ENCODE measurements around the gene MYO5B. TPM values are rescaled to one million over a fixed set of nuclear protein-coding genes. Genes with fewer than 3 reads are reported as not detected.

Gene MYO5B
- total and polyA plus RNA-seq, 10 of the 15 experiments (the other 5 are each of a cell fraction or from before 2014, with no cell fraction given) = 2.5 to 4.5 (median 3.3) TPM

DNA sequence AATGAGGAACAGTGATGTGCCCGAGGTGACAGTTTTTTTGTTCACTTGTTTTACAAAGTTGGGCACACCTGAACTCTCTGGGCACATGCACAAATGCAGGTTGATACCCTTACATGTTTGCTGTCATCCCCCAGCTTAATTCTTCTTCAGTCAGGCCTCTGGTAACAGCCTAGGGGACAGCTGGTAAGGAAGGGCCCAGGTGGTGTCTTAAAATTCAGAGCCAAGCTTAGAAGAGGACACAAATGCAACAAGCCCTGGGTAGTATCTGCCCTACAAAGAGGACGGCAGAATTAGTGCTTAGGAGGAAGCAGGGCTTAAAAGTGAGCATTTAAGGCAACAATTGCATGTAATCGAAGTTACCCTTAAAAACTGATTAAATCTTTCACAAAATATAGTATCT lies 209.7 kb downstream of the MYO5B start:
- H3K36me3 ChIP-seq (ENCODE audit: control insufficient read depth in 2 of 2, insufficient read depth in 2 of 2, low read length in 1 of 2) = no peaks in the 10 kb centered on the region
- H3K4me1 ChIP-seq (ENCODE audit: control insufficient read depth, insufficient read depth, low read length) = no peaks in the 10 kb centered on the region
- no peaks in the 10 kb centered on the region for H4K20me1 ChIP-seq (ENCODE audit: control insufficient read depth, insufficient read depth)
- no peak for ATAC-seq
- intact Hi-C loops (cut with micrococcal nuclease; ENCODE audit: unreplicated experiment) (no loop called here), in situ Hi-C loops (cut with MboI) (no loop called here)
- peaks cover 2 to 3% of the 10 kb centered on the region in 2 experiments; a peak in 2 of 4 replicates for H3K27me3 ChIP-seq (replicated peaks in 1 of 2; ENCODE audit: control insufficient read depth in 2 of 2, insufficient read depth in 2 of 2, low read length in 1 of 2)
- no peak overlapping the region for H3K4me2 ChIP-seq (ENCODE audit: control insufficient read depth, insufficient read depth)
- ChIA-PET RAD21 (ENCODE audit: unreplicated experiment) (no interaction called here), CTCF (interaction anchor here (0.6 kb wide), 1 partner anchor 157 kb away, joined by 3 read pairs; no protein-coding TSS in a partner anchor), SMC1A (ENCODE audit: uncharacterized antibody, unreplicated experiment) (interaction anchor here (1.1 to 1.3 kb wide), 2 partner anchors 11 to 204 kb away, joined by 3 read pairs; no protein-coding TSS in a partner anchor), POLR2A (no interaction called here)
- BruUV-seq (replicated peaks) = no TSS peak
- 18% methylated on average over 3 of the region's 3 CpGs for WGBS (ENCODE audit: insufficient coverage, insufficient replicate concordance, low lambda C conversion rate, missing lambda C conversion rate)
- no peaks in the 10 kb centered on the region for H3K9me3 ChIP-seq (replicated peaks; ENCODE audit: control insufficient read depth, insufficient read depth, low read length)
- no peak overlapping the region for H3K9ac ChIP-seq (ENCODE audit: control insufficient read depth, insufficient read depth, low read length)
- no peak overlapping the region for H3K4me3 ChIP-seq
- FAIRE-seq = no peak
- H3K79me2 ChIP-seq (ENCODE audit: control insufficient read depth, insufficient read depth, low read length) = no peaks in the 10 kb centered on the region
- no peak overlapping the region for H2AFZ ChIP-seq (ENCODE audit: control insufficient read depth, low read depth, low read length)
- no peak for DNase-seq (ENCODE audit: low read depth, low spot score)
- no peak overlapping the region for H3K27ac ChIP-seq (ENCODE audit: control insufficient read depth, insufficient read depth)
- TF ChIP-seq TARDBP (IDR thresholded peaks at IDR 0.05; ENCODE audit: borderline replicate concordance) = no peak
- TF ChIP-seq SREBF1 (IDR thresholded peaks at IDR 0.05; ENCODE audit: low read length) = no peak
- no peak for TF ChIP-seq ESRRA (IDR thresholded peaks at IDR 0.05; ENCODE audit: low read length)
- no peak for TF ChIP-seq EP300 (IDR thresholded peaks at IDR 0.05; ENCODE audit: borderline replicate concordance in 1 of 2, control insufficient read depth in 1 of 2, low read depth in 2 of 2, low read length in 2 of 2)
- TF ChIP-seq, protein P1, sequence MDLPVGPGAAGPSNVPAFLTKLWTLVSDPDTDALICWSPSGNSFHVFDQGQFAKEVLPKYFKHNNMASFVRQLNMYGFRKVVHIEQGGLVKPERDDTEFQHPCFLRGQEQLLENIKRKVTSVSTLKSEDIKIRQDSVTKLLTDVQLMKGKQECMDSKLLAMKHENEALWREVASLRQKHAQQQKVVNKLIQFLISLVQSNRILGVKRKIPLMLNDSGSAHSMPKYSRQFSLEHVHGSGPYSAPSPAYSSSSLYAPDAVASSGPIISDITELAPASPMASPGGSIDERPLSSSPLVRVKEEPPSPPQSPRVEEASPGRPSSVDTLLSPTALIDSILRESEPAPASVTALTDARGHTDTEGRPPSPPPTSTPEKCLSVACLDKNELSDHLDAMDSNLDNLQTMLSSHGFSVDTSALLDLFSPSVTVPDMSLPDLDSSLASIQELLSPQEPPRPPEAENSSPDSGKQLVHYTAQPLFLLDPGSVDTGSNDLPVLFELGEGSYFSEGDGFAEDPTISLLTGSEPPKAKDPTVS (IDR thresholded peaks at IDR 0.05; ENCODE audit: low read depth, low read length) = no peak
- no peak for TF ChIP-seq ZNF207 (IDR thresholded peaks at IDR 0.05; ENCODE audit: borderline replicate concordance)
- TF ChIP-seq, protein P2, sequence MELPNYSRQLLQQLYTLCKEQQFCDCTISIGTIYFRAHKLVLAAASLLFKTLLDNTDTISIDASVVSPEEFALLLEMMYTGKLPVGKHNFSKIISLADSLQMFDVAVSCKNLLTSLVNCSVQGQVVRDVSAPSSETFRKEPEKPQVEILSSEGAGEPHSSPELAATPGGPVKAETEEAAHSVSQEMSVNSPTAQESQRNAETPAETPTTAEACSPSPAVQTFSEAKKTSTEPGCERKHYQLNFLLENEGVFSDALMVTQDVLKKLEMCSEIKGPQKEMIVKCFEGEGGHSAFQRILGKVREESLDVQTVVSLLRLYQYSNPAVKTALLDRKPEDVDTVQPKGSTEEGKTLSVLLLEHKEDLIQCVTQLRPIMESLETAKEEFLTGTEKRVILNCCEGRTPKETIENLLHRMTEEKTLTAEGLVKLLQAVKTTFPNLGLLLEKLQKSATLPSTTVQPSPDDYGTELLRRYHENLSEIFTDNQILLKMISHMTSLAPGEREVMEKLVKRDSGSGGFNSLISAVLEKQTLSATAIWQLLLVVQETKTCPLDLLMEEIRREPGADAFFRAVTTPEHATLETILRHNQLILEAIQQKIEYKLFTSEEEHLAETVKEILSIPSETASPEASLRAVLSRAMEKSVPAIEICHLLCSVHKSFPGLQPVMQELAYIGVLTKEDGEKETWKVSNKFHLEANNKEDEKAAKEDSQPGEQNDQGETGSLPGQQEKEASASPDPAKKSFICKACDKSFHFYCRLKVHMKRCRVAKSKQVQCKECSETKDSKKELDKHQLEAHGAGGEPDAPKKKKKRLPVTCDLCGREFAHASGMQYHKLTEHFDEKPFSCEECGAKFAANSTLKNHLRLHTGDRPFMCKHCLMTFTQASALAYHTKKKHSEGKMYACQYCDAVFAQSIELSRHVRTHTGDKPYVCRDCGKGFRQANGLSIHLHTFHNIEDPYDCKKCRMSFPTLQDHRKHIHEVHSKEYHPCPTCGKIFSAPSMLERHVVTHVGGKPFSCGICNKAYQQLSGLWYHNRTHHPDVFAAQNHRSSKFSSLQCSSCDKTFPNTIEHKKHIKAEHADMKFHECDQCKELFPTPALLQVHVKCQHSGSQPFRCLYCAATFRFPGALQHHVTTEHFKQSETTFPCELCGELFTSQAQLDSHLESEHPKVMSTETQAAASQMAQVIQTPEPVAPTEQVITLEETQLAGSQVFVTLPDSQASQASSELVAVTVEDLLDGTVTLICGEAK (IDR thresholded peaks at IDR 0.05; ENCODE audit: borderline replicate concordance) = no peak
- TF ChIP-seq SMAD5 (IDR thresholded peaks at IDR 0.05; ENCODE audit: low read depth) = no peak
- TF ChIP-seq E2F8 (IDR thresholded peaks at IDR 0.05; ENCODE audit: low read depth, partially characterized antibody) = no peak
- no peak for TF ChIP-seq ELK1 (IDR thresholded peaks at IDR 0.05; ENCODE audit: low read depth, low read length)
- no peak for TF ChIP-seq USF2 (IDR thresholded peaks at IDR 0.05; ENCODE audit: borderline replicate concordance, low read depth, low read length)
- TF ChIP-seq NFIC (IDR thresholded peaks at IDR 0.05; ENCODE audit: low read depth, low read length) = no peak
